Stimulated activated naive CD8-positive, alpha-beta T cell treated with anti-CD3 and anti-CD28 coated beads, Interleukin-15, Interleukin-2, amounts not matched to agents 100 ng/mL and 50 ng/mL, for 24 hours (primary cell): ENCODE data around the gene TCFL5.
"Not testable (repeated sequence)": the region's sequence is repeated elsewhere in the genome, so short reads cannot be mapped to it uniquely, and the experiment has no call there.

Experiments
- H3K27ac Mint-ChIP-seq: one replicate; pipeline ENCODE4 v1.8.0; 2021; ENCODE audit warnings: mild to moderate bottlenecking, mixed read lengths
- H3K27me3 Mint-ChIP-seq: one replicate; pipeline ENCODE4 v1.8.0; 2021; ENCODE audit warnings: mixed read lengths
- H3K36me3 Mint-ChIP-seq: one replicate; pipeline ENCODE4 v1.8.0; 2021; ENCODE audit warnings: low read depth, mixed read lengths
- H3K4me1 Mint-ChIP-seq: one replicate; pipeline ENCODE4 v1.8.0; 2021; ENCODE audit warnings: low read depth, mixed read lengths
- H3K4me3 Mint-ChIP-seq: one replicate; pipeline ENCODE4 v1.8.0; 2021; ENCODE audit warnings: mild to moderate bottlenecking, mixed read lengths
- H3K9me3 Mint-ChIP-seq: one replicate; pipeline ENCODE4 v1.8.0; 2021; ENCODE audit warnings: mixed read lengths

TCFL5 gene

GRCh38 chr20:62876902-62877816, 15.5 kb upstream of the TCFL5 start:
- no peak overlapping the region for H3K4me3 Mint-ChIP-seq
- no peak overlapping the region for H3K27ac Mint-ChIP-seq
- H3K27me3 Mint-ChIP-seq, result peaks cover 2% of the 10 kb centered on the region
- peaks cover 26% of the 10 kb centered on the region for H3K4me1 Mint-ChIP-seq
- no peaks in the 10 kb centered on the region for H3K9me3 Mint-ChIP-seq
- peaks cover 6% of the 10 kb centered on the region for H3K36me3 Mint-ChIP-seq

GRCh38 chr20:62876501-62876901, 14.9 kb upstream of the TCFL5 start:
- H3K27me3 Mint-ChIP-seq, result peaks cover 3% of the 10 kb centered on the region
- H3K9me3 Mint-ChIP-seq, result no peaks in the 10 kb centered on the region
- no peak overlapping the region for H3K27ac Mint-ChIP-seq
- no peak overlapping the region for H3K4me3 Mint-ChIP-seq
- H3K4me1 Mint-ChIP-seq, result peaks cover 26% of the 10 kb centered on the region
- peaks cover 3% of the 10 kb centered on the region for H3K36me3 Mint-ChIP-seq

- H3K27ac Mint-ChIP-seq, result peak overlapping the region; percentile 36
Measured at GRCh38 chr20:62875419-62876361, 14.1 kb upstream of the TCFL5 start.

GRCh38 chr20:62874964-62875344, 13.3 kb upstream of the TCFL5 start:
- Mint-ChIP-seq H3K36me3 (no peaks in the 10 kb centered on the region), H3K4me1 (peaks cover 26% of the 10 kb centered on the region), H3K4me3 (no peak overlapping the region), H3K27ac (no peak overlapping the region), H3K9me3 (no peaks in the 10 kb centered on the region), H3K27me3 (peaks cover 3% of the 10 kb centered on the region)

More at GRCh38 chr20:62875419-62876361, 14.1 kb upstream of the TCFL5 start:
- Mint-ChIP-seq H3K4me3 (no peak overlapping the region), H3K27me3 (peaks cover 3% of the 10 kb centered on the region), H3K4me1 (peaks cover 26% of the 10 kb centered on the region), H3K9me3 (no peaks in the 10 kb centered on the region), H3K36me3 (no peaks in the 10 kb centered on the region)

GRCh38 chr20:62873681-62874031, 12.0 kb upstream of the TCFL5 start:
- not testable (repeated sequence) for H3K9me3 Mint-ChIP-seq, H3K27me3 Mint-ChIP-seq, H3K27ac Mint-ChIP-seq, H3K36me3 Mint-ChIP-seq
- Mint-ChIP-seq H3K4me1 (peaks cover 26% of the 10 kb centered on the region), H3K4me3 (peak overlapping the region; percentile 60)

- H3K36me3 Mint-ChIP-seq, result no peaks in the 10 kb centered on the region
- no peak overlapping the region for H3K4me3 Mint-ChIP-seq
- no peaks in the 10 kb centered on the region for H3K9me3 Mint-ChIP-seq
- peaks cover 3% of the 10 kb centered on the region for H3K27me3 Mint-ChIP-seq
- H3K4me1 Mint-ChIP-seq, result peaks cover 26% of the 10 kb centered on the region
- H3K27ac Mint-ChIP-seq, result no peak overlapping the region
Measured at GRCh38 chr20:62873280-62873679, 11.7 kb upstream of the TCFL5 start.

GRCh38 chr20:62872862-62873261, 11.2 kb upstream of the TCFL5 start:
- Mint-ChIP-seq H3K27ac (no peak overlapping the region), H3K36me3 (no peaks in the 10 kb centered on the region), H3K9me3 (no peaks in the 10 kb centered on the region), H3K27me3 (peaks cover 3% of the 10 kb centered on the region), H3K4me1 (peaks cover 26% of the 10 kb centered on the region), H3K4me3 (no peak overlapping the region)

- H3K4me1 Mint-ChIP-seq, result peaks cover 26% of the 10 kb centered on the region
- H3K36me3 Mint-ChIP-seq, result no peaks in the 10 kb centered on the region
- no peak overlapping the region for H3K27ac Mint-ChIP-seq
- H3K27me3 Mint-ChIP-seq, result peaks cover 3% of the 10 kb centered on the region
- no peaks in the 10 kb centered on the region for H3K9me3 Mint-ChIP-seq
- H3K4me3 Mint-ChIP-seq, result no peak overlapping the region
Measured at GRCh38 chr20:62872184-62872847, 10.7 kb upstream of the TCFL5 start.

- Mint-ChIP-seq H3K27ac (no peak overlapping the region), H3K9me3 (no peaks in the 10 kb centered on the region), H3K4me3 (no peak overlapping the region), H3K4me1 (peaks cover 10% of the 10 kb centered on the region), H3K27me3 (peaks cover 7% of the 10 kb centered on the region), H3K36me3 (no peaks in the 10 kb centered on the region)
Measured at GRCh38 chr20:62864207-62864606, 2.6 kb upstream of the TCFL5 start.

GRCh38 chr20:62860924-62861691, 514 bp downstream of the TCFL5 start:
- Mint-ChIP-seq H3K4me1 (peaks cover 17% of the 10 kb centered on the region), H3K9me3 (no peaks in the 10 kb centered on the region), H3K36me3 (peaks cover 9% of the 10 kb centered on the region), H3K4me3 (peak overlapping the region; percentile 37), H3K27ac (no peak overlapping the region), H3K27me3 (peaks cover 7% of the 10 kb centered on the region)

- peak overlapping the region; percentile 80 for H3K4me3 Mint-ChIP-seq
- H3K36me3 Mint-ChIP-seq, result peaks cover 9% of the 10 kb centered on the region
- peaks cover 17% of the 10 kb centered on the region for H3K4me1 Mint-ChIP-seq
Measured at GRCh38 chr20:62860391-62860923, 1.2 kb downstream of the TCFL5 start.

GRCh38 chr20:62859721-62860120, 1.9 kb downstream of the TCFL5 start:
- Mint-ChIP-seq H3K4me1 (peaks cover 17% of the 10 kb centered on the region), H3K27me3 (peaks cover 7% of the 10 kb centered on the region), H3K9me3 (no peaks in the 10 kb centered on the region), H3K27ac (no peak overlapping the region), H3K4me3 (peak overlapping the region; percentile 80), H3K36me3 (peaks cover 14% of the 10 kb centered on the region)

More at GRCh38 chr20:62860391-62860923, 1.2 kb downstream of the TCFL5 start:
- no peak overlapping the region for H3K27ac Mint-ChIP-seq
- peaks cover 7% of the 10 kb centered on the region for H3K27me3 Mint-ChIP-seq
- H3K9me3 Mint-ChIP-seq, result no peaks in the 10 kb centered on the region

- H3K27me3 Mint-ChIP-seq, result peaks cover 7% of the 10 kb centered on the region
- H3K9me3 Mint-ChIP-seq, result no peaks in the 10 kb centered on the region
- H3K4me3 Mint-ChIP-seq, result no peak overlapping the region
- peaks cover 20% of the 10 kb centered on the region for H3K36me3 Mint-ChIP-seq
- peaks cover 17% of the 10 kb centered on the region for H3K4me1 Mint-ChIP-seq
- no peak overlapping the region for H3K27ac Mint-ChIP-seq
Measured at GRCh38 chr20:62858058-62858830, 3.4 kb downstream of the TCFL5 start.
